Kidney (tissue), 14 donors: ENCODE measurements around the gene OTUD4. TPM values are rescaled to one million over a fixed set of nuclear protein-coding genes. Genes with fewer than 3 reads are reported as not detected.

ENCODE experiments used
- DNase-seq, 5 donors: peaks; one replicate each; pipeline ENCODE4 v3.0.0-alpha.2; 2013 to 2020
- FAIRE-seq: peaks from 2 replicates; lab custom pipeline; 2012; peaks lifted over from hg19 to GRCh38; lab: Jason Lieb, UNC
- H3K27ac ChIP-seq, 2 donors: one replicate each; pipeline ENCODE4 v1.7.0; 2013; ENCODE audit warnings: low read depth in 2 of 2, low read length in 2 of 2, inconsistent platforms in 1 of 2
- H3K27me3 ChIP-seq: one replicate; pipeline ENCODE4 v1.7.1; 2013; ENCODE audit warnings: low read length, inconsistent platforms; ENCODE audit not compliant: control insufficient read depth, insufficient read depth
- H3K36me3 ChIP-seq, 3 donors: one replicate each; pipeline versions ENCODE4 v1.7.0 to v1.7.1; 2013; ENCODE audit warnings: low read length in 3 of 3, control low read depth in 1 of 3, inconsistent platforms in 1 of 3; ENCODE audit not compliant: insufficient read depth in 3 of 3, control insufficient read depth in 2 of 3
- H3K4me1 ChIP-seq, 3 donors: one replicate each; pipeline versions ENCODE4 v1.7.0 to v1.7.1; 2013; ENCODE audit warnings: low read length in 3 of 3, inconsistent platforms in 1 of 3, low read depth in 1 of 3; ENCODE audit not compliant: control insufficient read depth in 2 of 3, insufficient read depth in 2 of 3
- H3K4me3 ChIP-seq, 3 donors: one replicate each; pipeline versions ENCODE4 v1.7.0 to v1.8.1; 2013; ENCODE audit warnings: low read length in 3 of 3, control low read depth in 1 of 3, inconsistent platforms in 1 of 3
- H3K9ac ChIP-seq, 3 donors: one replicate each; pipeline versions ENCODE4 v1.7.0 to v1.7.1; 2013; ENCODE audit warnings: low read length in 3 of 3, control low read depth in 1 of 3, inconsistent platforms in 1 of 3
- H3K9me3 ChIP-seq, 3 donors: one replicate each; pipeline versions ENCODE4 v1.7.0 to v1.7.1; 2013; ENCODE audit warnings: low read length in 3 of 3, control low read depth in 1 of 3, inconsistent platforms in 1 of 3; ENCODE audit not compliant: control insufficient read depth in 2 of 3, insufficient read depth in 1 of 3
- CTCF ChIP-seq: IDR thresholded peaks from 3 replicates; pipeline ENCODE4 v1.5.1; 2012; ENCODE audit warnings: mild to moderate bottlenecking, moderate library complexity, borderline replicate concordance; ENCODE audit not compliant: insufficient read depth; ENCODE audit errors: extremely low read depth
- intact Hi-C: fragments of 100-400 bp; cut with DNase I; formaldehyde crosslinking; loops from one replicate; pipeline ENCODE4 v1.11.1; 2022
- polyA plus RNA-seq: library from polyadenylated mRNA; stranded (reverse); fragments of 350-450 nt; fragmentation: Illumina TruSeq; extraction: RNeasy Lipid Tissue Mini Kit (QIAGEN cat#74804); gene quantifications from one replicate; pipeline ENCODE4 v1.2.3, GENCODE V29; 2014; ENCODE audit warnings: low read depth, low replicate concordance; ENCODE audit not compliant: insufficient read depth
- total RNA-seq: library from RNA; stranded (reverse); fragmentation: NEBNext Ultra II Directional; extraction: Animal tissue kit (Norgen Biotek cat#: 25700); gene quantifications from one replicate; pipeline ENCODE4 v1.2.1, GENCODE V29; 2021
- donor health status: control.
- donor health status: control.
- donor health status: control.
- donor health status: control.
- donor health status: control.
- donor health status: DM: yes; HTN: yes; CAD: no.
- donor health status: Normal renal cell carcinoma (clear cell type).

The OTUD4 gene
- total and polyA plus RNA-seq, 2 donors from 2014 or later: 5.6 to 45.4 TPM

- DNase-seq (peak in 2 of 5 donors; percentile 11 to 26), FAIRE-seq (no peak)
- Histone ChIP-seq H3K4me1 (peaks cover 0 to 12% (median 12%) of the 10 kb centered on the region in 3 donors), H3K36me3 (peaks cover 0 to 6% (median 2%) of the 10 kb centered on the region in 3 donors), H3K27me3 (no peaks in the 10 kb centered on the region), H3K9ac (peak overlapping the region in 2 of 3 donors; percentile 59 to 99), H3K4me3 (peak overlapping the region; percentile 8 to 95 (median 87)), H3K27ac (peak overlapping the region; percentile 77 to 96), H3K9me3 (no peaks in the 10 kb centered on the region)
- TF ChIP-seq CTCF: no peak
- intact Hi-C loops: no loop called here
Measured at GRCh38 chr4:145177511-145177905, 2.9 kb downstream of the OTUD4 start.

GRCh38 chr4:145176641-145177432, 3.6 kb downstream of the OTUD4 start:
- no peak for TF ChIP-seq CTCF
- Histone ChIP-seq H3K9ac (peak overlapping the region in 2 of 3 donors; percentile 13 to 99), H3K9me3 (no peaks in the 10 kb centered on the region), H3K27ac (peak overlapping the region; percentile 77 to 96), H3K36me3 (peaks cover 1 to 6% (median 2%) of the 10 kb centered on the region in 3 donors), H3K4me3 (peak overlapping the region in 2 of 3 donors; percentile 87 to 95), H3K27me3 (no peaks in the 10 kb centered on the region), H3K4me1 (peaks cover 0 to 14% (median 12%) of the 10 kb centered on the region in 3 donors)
- intact Hi-C loops: no loop called here
- DNase-seq (peak in 1 of 5 donors; percentile 6), FAIRE-seq (no peak)

GRCh38 chr4:145171911-145172310, 8.5 kb downstream of the OTUD4 start:
- Histone ChIP-seq H3K27me3 (no peaks in the 10 kb centered on the region), H3K9ac (no peak overlapping the region), H3K4me1 (peaks cover 0 to 7% (median 0%) of the 10 kb centered on the region in 3 donors), H3K36me3 (peaks cover 2 to 15% (median 12%) of the 10 kb centered on the region in 3 donors), H3K9me3 (no peaks in the 10 kb centered on the region), H3K27ac (no peak overlapping the region), H3K4me3 (no peak overlapping the region)
- no peak for TF ChIP-seq CTCF
- no peak for DNase-seq
- FAIRE-seq: no peak
- intact Hi-C loops: no loop called here
